ENCODE measurements around the gene NOTCH1. TPM values are rescaled to one million over a fixed set of nuclear protein-coding genes. Genes with fewer than 3 reads are reported as not detected.

NOTCH1 gene
- total RNA-seq, 1 experiment from 2014 or later: 39.2 TPM

DNA sequence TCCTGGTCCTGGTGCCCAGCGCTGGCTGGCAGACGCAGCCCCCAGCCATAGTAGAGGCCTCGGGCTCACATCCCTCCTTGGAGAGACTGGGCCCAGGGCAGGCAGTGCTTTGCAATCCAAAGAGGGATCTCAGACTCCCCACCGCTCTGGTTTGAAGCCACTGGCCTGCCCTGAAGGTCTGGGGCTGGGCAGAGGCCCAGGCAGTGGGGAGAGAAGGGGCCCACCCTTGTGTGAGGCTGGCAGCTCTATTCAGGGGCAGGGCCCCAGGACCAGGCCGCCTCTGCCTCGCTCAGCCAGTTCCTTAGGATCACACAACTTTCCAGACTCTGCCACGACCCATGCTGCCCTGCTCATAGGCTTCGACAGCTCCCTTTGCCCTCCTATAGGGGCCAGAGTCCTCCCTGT, 52.3 kb downstream of the NOTCH1 start:
- no peaks in the 10 kb centered on the region for H3K9me2 ChIP-seq (ENCODE audit: insufficient read depth)
- H3K4me3 ChIP-seq: no peak overlapping the region
- H3K27ac ChIP-seq: no peak overlapping the region
- H3K4me1 ChIP-seq (replicated peaks; ENCODE audit: insufficient read depth): no peaks in the 10 kb centered on the region
- no peaks in the 10 kb centered on the region for H3F3A ChIP-seq (ENCODE audit: insufficient read depth, low read depth)
- CTCF ChIA-PET: interaction anchor here (0.6 kb wide), 1 partner anchor 36 kb away, joined by 6 read pairs; no protein-coding TSS in a partner anchor
- H4K20me1 ChIP-seq (ENCODE audit: insufficient read depth): no peaks in the 10 kb centered on the region
- no peak overlapping the region for H2AFZ ChIP-seq
- no peak overlapping the region for H3K4me2 ChIP-seq
- no peak for DNase-seq
- no TSS peak for BruUV-seq (replicated peaks)
- POLR2A ChIA-PET (ENCODE audit: unreplicated experiment): no interaction called here
- no peaks in the 10 kb centered on the region for H3K36me3 ChIP-seq (ENCODE audit: low read depth)
- TF ChIP-seq, protein P1, sequence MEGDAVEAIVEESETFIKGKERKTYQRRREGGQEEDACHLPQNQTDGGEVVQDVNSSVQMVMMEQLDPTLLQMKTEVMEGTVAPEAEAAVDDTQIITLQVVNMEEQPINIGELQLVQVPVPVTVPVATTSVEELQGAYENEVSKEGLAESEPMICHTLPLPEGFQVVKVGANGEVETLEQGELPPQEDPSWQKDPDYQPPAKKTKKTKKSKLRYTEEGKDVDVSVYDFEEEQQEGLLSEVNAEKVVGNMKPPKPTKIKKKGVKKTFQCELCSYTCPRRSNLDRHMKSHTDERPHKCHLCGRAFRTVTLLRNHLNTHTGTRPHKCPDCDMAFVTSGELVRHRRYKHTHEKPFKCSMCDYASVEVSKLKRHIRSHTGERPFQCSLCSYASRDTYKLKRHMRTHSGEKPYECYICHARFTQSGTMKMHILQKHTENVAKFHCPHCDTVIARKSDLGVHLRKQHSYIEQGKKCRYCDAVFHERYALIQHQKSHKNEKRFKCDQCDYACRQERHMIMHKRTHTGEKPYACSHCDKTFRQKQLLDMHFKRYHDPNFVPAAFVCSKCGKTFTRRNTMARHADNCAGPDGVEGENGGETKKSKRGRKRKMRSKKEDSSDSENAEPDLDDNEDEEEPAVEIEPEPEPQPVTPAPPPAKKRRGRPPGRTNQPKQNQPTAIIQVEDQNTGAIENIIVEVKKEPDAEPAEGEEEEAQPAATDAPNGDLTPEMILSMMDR (conservative IDR thresholded peaks at IDR 0.05): no peak
- TF ChIP-seq EZH2 (IDR thresholded peaks at IDR 0.05; ENCODE audit: low read depth): no peak
- H3K27me3 ChIP-seq (ENCODE audit: insufficient read depth, low read depth): no peaks in the 10 kb centered on the region
- intact Hi-C loops (cut with micrococcal nuclease; ENCODE audit: unreplicated experiment): no loop called here
- no peaks in the 10 kb centered on the region for H3K9me3 ChIP-seq (ENCODE audit: insufficient read depth, low read depth)
- H3K79me2 ChIP-seq (ENCODE audit: low read depth): no peaks in the 10 kb centered on the region

- Histone ChIP-seq H3K36me3 (ENCODE audit: low read depth) (no peaks in the 10 kb centered on the region), H3K4me2 (no peak overlapping the region), H3K27me3 (ENCODE audit: insufficient read depth, low read depth) (no peaks in the 10 kb centered on the region), H2AFZ (no peak overlapping the region), H4K20me1 (ENCODE audit: insufficient read depth) (no peaks in the 10 kb centered on the region), H3F3A (ENCODE audit: insufficient read depth, low read depth) (no peaks in the 10 kb centered on the region), H3K4me1 (replicated peaks; ENCODE audit: insufficient read depth) (no peaks in the 10 kb centered on the region), H3K9me3 (ENCODE audit: insufficient read depth, low read depth) (no peaks in the 10 kb centered on the region), H3K4me3 (no peak overlapping the region), H3K79me2 (ENCODE audit: low read depth) (no peaks in the 10 kb centered on the region), H3K27ac (no peak overlapping the region), H3K9me2 (ENCODE audit: insufficient read depth) (no peaks in the 10 kb centered on the region)
- intact Hi-C loops (cut with micrococcal nuclease; ENCODE audit: unreplicated experiment): no loop called here
- BruUV-seq (replicated peaks): TSS peak; percentile 27
- ChIA-PET CTCF (interaction anchor here (0.6 kb wide), 1 partner anchor 35 kb away, joined by 6 read pairs; no protein-coding TSS in a partner anchor), POLR2A (ENCODE audit: unreplicated experiment) (no interaction called here)
- no peak for TF ChIP-seq EZH2 (IDR thresholded peaks at IDR 0.05; ENCODE audit: low read depth)
- TF ChIP-seq, protein P1 (conservative IDR thresholded peaks at IDR 0.05): no peak
- no peak for DNase-seq
Observed at GRCh38 chr9:136492978-136493522, 52.8 kb downstream of the NOTCH1 start.

DNA sequence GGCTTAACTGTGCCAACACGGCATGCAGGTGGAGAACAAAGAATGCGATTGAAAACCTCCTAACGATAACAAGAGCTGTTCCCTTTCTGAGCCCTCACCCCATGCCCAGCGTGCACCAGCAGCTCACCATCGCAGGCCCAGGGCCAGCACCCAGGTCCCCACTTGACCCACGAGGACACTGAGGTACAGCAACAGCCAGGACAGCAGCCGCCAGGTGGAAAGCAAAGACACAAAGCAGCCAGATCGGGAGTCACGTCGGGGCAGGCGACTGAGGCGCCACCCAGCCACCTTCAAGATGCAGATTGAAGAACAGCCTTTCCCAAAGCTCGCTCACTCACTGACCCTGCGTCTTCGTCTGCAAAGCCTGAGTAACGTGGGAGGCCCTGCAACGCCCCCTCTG, 56.1 kb downstream of the NOTCH1 start:
- H3K4me2 ChIP-seq: no peak overlapping the region
- H3K4me1 ChIP-seq (replicated peaks; ENCODE audit: insufficient read depth): peaks cover 7% of the 10 kb centered on the region
- H3K79me2 ChIP-seq (ENCODE audit: low read depth): peaks cover 11% of the 10 kb centered on the region
- no peak overlapping the region for H2AFZ ChIP-seq
- BruUV-seq (replicated peaks): no TSS peak
- H3K36me3 ChIP-seq (ENCODE audit: low read depth): no peaks in the 10 kb centered on the region
- 0 out of 2 replicates have a peak, but pooled peaks cover 6% of the 10 kb centered on the region for H3F3A ChIP-seq (ENCODE audit: insufficient read depth, low read depth)
- H4K20me1 ChIP-seq (ENCODE audit: insufficient read depth): peaks cover 9% of the 10 kb centered on the region
- H3K27ac ChIP-seq: no peak overlapping the region
- no peak for DNase-seq
- ChIA-PET POLR2A (ENCODE audit: unreplicated experiment) (interaction anchor here (0.7 kb wide), 1 partner anchor 14 kb away, joined by 4 read pairs; no protein-coding TSS in a partner anchor), CTCF (interaction anchor here (3.9 kb wide), 1 partner anchor 136 kb away, joined by 38 read pairs; no protein-coding TSS in a partner anchor)
- H3K4me3 ChIP-seq: no peak overlapping the region
- intact Hi-C loops (cut with micrococcal nuclease; ENCODE audit: unreplicated experiment): loop anchor here (2.0 to 10.0 kb wide), 3 partner anchors 145 to 305 kb away; partner anchors contain the start of genes CCDC183 and TMEM141
- no peaks in the 10 kb centered on the region for H3K9me2 ChIP-seq (ENCODE audit: insufficient read depth)
- no peaks in the 10 kb centered on the region for H3K9me3 ChIP-seq (ENCODE audit: insufficient read depth, low read depth)
- H3K27me3 ChIP-seq (ENCODE audit: insufficient read depth, low read depth): no peaks in the 10 kb centered on the region
- TF ChIP-seq, protein P1 (conservative IDR thresholded peaks at IDR 0.05): no peak
- no peak for TF ChIP-seq EZH2 (IDR thresholded peaks at IDR 0.05; ENCODE audit: low read depth)
